Neural progenitor cell (in vitro differentiated cells): ENCODE results near the gene CTSC. TPM values are rescaled to one million over a fixed set of nuclear protein-coding genes. Genes with fewer than 3 reads are reported as not detected.

Experiments
- DNase-seq: peaks from one replicate; pipeline ENCODE4 v3.0.0-alpha.2; 2016; ENCODE audit warnings: low spot score
- H2AFZ ChIP-seq: fragments of 200-600 bp; sonication (generic); replicated peaks from 2 replicates; pipeline ENCODE4 v1.6.1; 2016; ENCODE audit warnings: antibody characterized with exemption
- H3F3A ChIP-seq: fragments of 200-600 bp; sonication (generic); 2 replicates; pipeline ENCODE4 v1.6.1; 2016; ENCODE audit warnings: antibody characterized with exemption, low read depth
- H3K27ac ChIP-seq: fragments of 200-600 bp; sonication (generic); 2 replicates; pipeline ENCODE4 v1.5.1; 2016; ENCODE audit warnings: mild to moderate bottlenecking
- H3K27me3 ChIP-seq: fragments of 200-600 bp; sonication (generic); 2 replicates; pipeline ENCODE4 v1.6.1; 2016; ENCODE audit warnings: mild to moderate bottlenecking, moderate library complexity
- H3K36me3 ChIP-seq: fragments of 200-600 bp; sonication (generic); 2 replicates; pipeline ENCODE4 v1.5.1; 2016
- H3K4me1 ChIP-seq: fragments of 200-600 bp; sonication (generic); 2 replicates; pipeline ENCODE4 v1.6.1; 2016; ENCODE audit warnings: mixed run types
- H3K4me2 ChIP-seq: fragments of 200-600 bp; sonication (generic); 2 replicates; pipeline ENCODE4 v1.6.1; 2016
- H3K4me3 ChIP-seq: fragments of 200-600 bp; sonication (generic); 2 replicates; pipeline ENCODE4 v1.5.1; 2016
- H3K79me2 ChIP-seq: fragments of 200-600 bp; sonication (generic); 2 replicates; pipeline ENCODE4 v1.6.1; 2016; ENCODE audit warnings: low read depth
- H3K9ac ChIP-seq: fragments of 200-600 bp; sonication (generic); 2 replicates; pipeline ENCODE4 v1.6.1; 2016
- H3K9me3 ChIP-seq: fragments of 200-600 bp; sonication (generic); 2 replicates; pipeline ENCODE4 v1.5.1; 2016; ENCODE audit warnings: low read depth
- H4K20me1 ChIP-seq: fragments of 200-600 bp; sonication (generic); 2 replicates; pipeline ENCODE4 v1.6.1; 2016; ENCODE audit warnings: low read depth
- H3K27ac Mint-ChIP-seq: 3 replicates; pipeline ENCODE4 v1.8.0; 2021; ENCODE audit warnings: mixed read lengths
- H3K27me3 Mint-ChIP-seq: 2 replicates; pipeline ENCODE4 v1.8.0; 2022; ENCODE audit warnings: low read depth, mild to moderate bottlenecking, inconsistent platforms, moderate library complexity, mixed read lengths; ENCODE audit not compliant: insufficient read depth
- H3K36me3 Mint-ChIP-seq: 3 replicates; pipeline ENCODE4 v1.8.0; 2021; ENCODE audit warnings: mixed read lengths
- H3K4me1 Mint-ChIP-seq: 3 replicates; pipeline ENCODE4 v1.8.0; 2021; ENCODE audit warnings: mixed read lengths
- H3K4me3 Mint-ChIP-seq: 3 replicates; pipeline ENCODE4 v1.8.0; 2021; ENCODE audit warnings: mild to moderate bottlenecking, moderate library complexity, mixed read lengths
- H3K9me3 Mint-ChIP-seq: 3 replicates; pipeline ENCODE4 v1.8.0; 2020; ENCODE audit warnings: mixed read lengths
- CTCF ChIP-seq: fragments of 200-600 bp; sonication (generic); IDR thresholded peaks from 2 replicates; pipeline ENCODE4 v1.5.1; 2017; ENCODE audit warnings: antibody characterized with exemption, mild to moderate bottlenecking
- EZH2 ChIP-seq: fragments of 200-600 bp; sonication (generic); IDR thresholded peaks from 2 replicates; pipeline ENCODE4 v1.6.1; 2017; ENCODE audit warnings: antibody characterized with exemption, mild to moderate bottlenecking, moderate library complexity
- EZH2phosphoT487 ChIP-seq: fragments of 200-600 bp; sonication (generic); IDR thresholded peaks from 2 replicates; pipeline ENCODE4 v1.6.1; 2017; ENCODE audit warnings: antibody characterized with exemption
- total RNA-seq: library from RNA; depleted of rRNA; stranded (reverse); fragments of >200 nt; gene quantifications from 2 replicates; pipeline ENCODE4 v1.2.3, GENCODE V29; 2015; ENCODE audit warnings: low replicate concordance

CTSC gene
- total RNA-seq, 1 donor from 2014 or later: 96.4 TPM

- no peaks in the 10 kb centered on the region for H3K4me1 Mint-ChIP-seq
- H3K4me3 Mint-ChIP-seq: no peak overlapping the region
- H4K20me1 ChIP-seq: no peaks in the 10 kb centered on the region
- H3K4me1 ChIP-seq: no peaks in the 10 kb centered on the region
- no peak for DNase-seq
- H3K4me2 ChIP-seq: no peak overlapping the region
- no peak overlapping the region for H3K27ac Mint-ChIP-seq
- no peaks in the 10 kb centered on the region for H3K27me3 Mint-ChIP-seq
- no peaks in the 10 kb centered on the region for H3K36me3 ChIP-seq
- no peak overlapping the region for H3K27ac ChIP-seq
- H3K4me3 ChIP-seq: no peak overlapping the region
- no peak for TF ChIP-seq EZH2phosphoT487
- TF ChIP-seq CTCF: no peak
- TF ChIP-seq EZH2: no peak
- no peaks in the 10 kb centered on the region for H3K27me3 ChIP-seq
- no peak overlapping the region for H3K9ac ChIP-seq
- H3K79me2 ChIP-seq: no peaks in the 10 kb centered on the region
- no peaks in the 10 kb centered on the region for H3K9me3 Mint-ChIP-seq
- H3K36me3 Mint-ChIP-seq: no peaks in the 10 kb centered on the region
- H2AFZ ChIP-seq: no peak overlapping the region
- no peaks in the 10 kb centered on the region for H3F3A ChIP-seq
- no peaks in the 10 kb centered on the region for H3K9me3 ChIP-seq
Measured at GRCh38 chr11:88377646-88378045, 40.1 kb upstream of the CTSC start.

GRCh38 chr11:88377144-88377543, 39.6 kb upstream of the CTSC start:
- Histone ChIP-seq H3K4me2 (no peak overlapping the region), H4K20me1 (no peaks in the 10 kb centered on the region), H2AFZ (no peak overlapping the region), H3K9ac (no peak overlapping the region), H3K27me3 (no peaks in the 10 kb centered on the region), H3K27ac (no peak overlapping the region), H3K36me3 (no peaks in the 10 kb centered on the region), H3K4me3 (no peak overlapping the region), H3F3A (no peaks in the 10 kb centered on the region), H3K9me3 (no peaks in the 10 kb centered on the region), H3K79me2 (no peaks in the 10 kb centered on the region), H3K4me1 (no peaks in the 10 kb centered on the region)
- H3K36me3 Mint-ChIP-seq: no peaks in the 10 kb centered on the region
- H3K27me3 Mint-ChIP-seq: no peaks in the 10 kb centered on the region
- TF ChIP-seq EZH2: no peak
- TF ChIP-seq CTCF: no peak
- no peak for TF ChIP-seq EZH2phosphoT487
- no peaks in the 10 kb centered on the region for H3K4me1 Mint-ChIP-seq
- H3K4me3 Mint-ChIP-seq: no peak overlapping the region
- no peaks in the 10 kb centered on the region for H3K9me3 Mint-ChIP-seq
- DNase-seq: no peak
- H3K27ac Mint-ChIP-seq: no peak overlapping the region

GRCh38 chr11:88375927-88376470, 38.5 kb upstream of the CTSC start:
- no peaks in the 10 kb centered on the region for H3F3A ChIP-seq
- no peaks in the 10 kb centered on the region for H3K79me2 ChIP-seq
- no peaks in the 10 kb centered on the region for H3K4me1 Mint-ChIP-seq
- no peak overlapping the region for H3K27ac Mint-ChIP-seq
- no peak for DNase-seq
- no peaks in the 10 kb centered on the region for H3K27me3 Mint-ChIP-seq
- no peaks in the 10 kb centered on the region for H3K4me1 ChIP-seq
- H2AFZ ChIP-seq: no peak overlapping the region
- no peaks in the 10 kb centered on the region for H3K27me3 ChIP-seq
- H3K36me3 Mint-ChIP-seq: no peaks in the 10 kb centered on the region
- H3K9me3 ChIP-seq: no peaks in the 10 kb centered on the region
- no peak overlapping the region for H3K4me3 Mint-ChIP-seq
- H3K4me2 ChIP-seq: no peak overlapping the region
- H4K20me1 ChIP-seq: no peaks in the 10 kb centered on the region
- H3K27ac ChIP-seq: no peak overlapping the region
- H3K9ac ChIP-seq: no peak overlapping the region
- H3K9me3 Mint-ChIP-seq: no peaks in the 10 kb centered on the region
- H3K36me3 ChIP-seq: no peaks in the 10 kb centered on the region
- H3K4me3 ChIP-seq: no peak overlapping the region
- no peak for TF ChIP-seq EZH2
- TF ChIP-seq EZH2phosphoT487: no peak
- TF ChIP-seq CTCF: no peak
